Lower lobe of right lung (tissue), 2 donors: Measurements from ENCODE around the gene KPNA2. TPM values are rescaled to one million over a fixed set of nuclear protein-coding genes. Genes with fewer than 3 reads are reported as not detected.

Experiments
- ATAC-seq, 2 donors: fragments of 200-7000 bp; cut with Tn5 transposase; one replicate each; pipeline ENCODE4 v1.9.1; 2020 to 2022; ENCODE audit warnings: mild to moderate bottlenecking in 2 of 2, moderate library complexity in 2 of 2
- DNase-seq: peaks from one replicate; pipeline ENCODE4 v3.0.0-alpha.2; 2020
- H3K27ac ChIP-seq: fragments of 200-600 bp; one replicate; pipeline ENCODE4 v1.8.0; 2022
- H3K27me3 ChIP-seq: fragments of 200-600 bp; one replicate; pipeline ENCODE4 v1.8.0; 2022; ENCODE audit warnings: low read depth
- H3K36me3 ChIP-seq: fragments of 200-600 bp; one replicate; pipeline ENCODE4 v1.8.0; 2022; ENCODE audit warnings: mild to moderate bottlenecking
- H3K4me1 ChIP-seq: fragments of 200-600 bp; one replicate; pipeline ENCODE4 v1.8.0; 2022
- H3K4me3 ChIP-seq: fragments of 200-600 bp; one replicate; pipeline ENCODE4 v1.8.0; 2022; ENCODE audit warnings: mild to moderate bottlenecking
- H3K9me3 ChIP-seq: fragments of 200-600 bp; one replicate; pipeline ENCODE4 v1.8.0; 2022
- intact Hi-C: fragments of 100-400 bp; cut with DNase I; formaldehyde crosslinking; loops from one replicate; pipeline ENCODE4 v1.11.0; 2022
- total RNA-seq: library from RNA; stranded (reverse); fragmentation: NEBNext Ultra II Directional; extraction: Animal tissue kit (Norgen Biotek cat#: 25700); gene quantifications from one replicate; pipeline ENCODE4 v1.2.1, GENCODE V29; 2021
- TF ChIP-seq, protein P1 (sequence below): fragments of 200-600 bp; IDR thresholded peaks from one replicate; pipeline ENCODE4 v1.8.0; 2022; ENCODE audit warnings: antibody characterized with exemption, mild to moderate bottlenecking
- donor health status: DM: no; HTN: yes; CAD: no; lungs with severe emphysema.

The KPNA2 gene
- total RNA-seq, 1 donor from 2014 or later, result 23.4 TPM

DNA sequence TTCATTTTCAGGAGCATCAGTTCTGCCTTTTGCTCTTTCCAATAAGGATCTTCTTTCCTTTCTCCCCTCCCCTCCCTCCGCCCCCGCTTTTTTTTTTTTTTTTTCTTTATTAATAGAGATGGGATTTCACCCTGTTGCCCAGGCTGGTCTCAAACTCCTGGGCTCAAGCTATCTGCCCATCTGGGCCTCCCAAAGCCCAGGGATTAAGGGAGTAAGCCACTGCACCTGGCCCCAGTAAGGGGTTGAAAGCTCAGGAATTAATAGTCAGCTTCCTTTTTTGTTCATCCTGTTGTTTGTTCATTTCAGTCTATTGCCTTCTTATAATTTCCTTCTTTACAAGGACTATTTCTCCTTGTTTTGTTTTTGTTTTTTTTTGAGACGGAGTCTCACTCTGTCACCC, 31.3 kb upstream of the KPNA2 start:
- intact Hi-C loops, result no loop called here
- Histone ChIP-seq H3K4me3 (no peak overlapping the region), H3K9me3 (no peaks in the 10 kb centered on the region), H3K4me1 (no peaks in the 10 kb centered on the region), H3K27me3 (no peaks in the 10 kb centered on the region), H3K27ac (no peak overlapping the region), H3K36me3 (no peaks in the 10 kb centered on the region)
- ATAC-seq, result no peak
- TF ChIP-seq, protein P1, sequence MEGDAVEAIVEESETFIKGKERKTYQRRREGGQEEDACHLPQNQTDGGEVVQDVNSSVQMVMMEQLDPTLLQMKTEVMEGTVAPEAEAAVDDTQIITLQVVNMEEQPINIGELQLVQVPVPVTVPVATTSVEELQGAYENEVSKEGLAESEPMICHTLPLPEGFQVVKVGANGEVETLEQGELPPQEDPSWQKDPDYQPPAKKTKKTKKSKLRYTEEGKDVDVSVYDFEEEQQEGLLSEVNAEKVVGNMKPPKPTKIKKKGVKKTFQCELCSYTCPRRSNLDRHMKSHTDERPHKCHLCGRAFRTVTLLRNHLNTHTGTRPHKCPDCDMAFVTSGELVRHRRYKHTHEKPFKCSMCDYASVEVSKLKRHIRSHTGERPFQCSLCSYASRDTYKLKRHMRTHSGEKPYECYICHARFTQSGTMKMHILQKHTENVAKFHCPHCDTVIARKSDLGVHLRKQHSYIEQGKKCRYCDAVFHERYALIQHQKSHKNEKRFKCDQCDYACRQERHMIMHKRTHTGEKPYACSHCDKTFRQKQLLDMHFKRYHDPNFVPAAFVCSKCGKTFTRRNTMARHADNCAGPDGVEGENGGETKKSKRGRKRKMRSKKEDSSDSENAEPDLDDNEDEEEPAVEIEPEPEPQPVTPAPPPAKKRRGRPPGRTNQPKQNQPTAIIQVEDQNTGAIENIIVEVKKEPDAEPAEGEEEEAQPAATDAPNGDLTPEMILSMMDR, result no peak
- DNase-seq, result no peak

DNA sequence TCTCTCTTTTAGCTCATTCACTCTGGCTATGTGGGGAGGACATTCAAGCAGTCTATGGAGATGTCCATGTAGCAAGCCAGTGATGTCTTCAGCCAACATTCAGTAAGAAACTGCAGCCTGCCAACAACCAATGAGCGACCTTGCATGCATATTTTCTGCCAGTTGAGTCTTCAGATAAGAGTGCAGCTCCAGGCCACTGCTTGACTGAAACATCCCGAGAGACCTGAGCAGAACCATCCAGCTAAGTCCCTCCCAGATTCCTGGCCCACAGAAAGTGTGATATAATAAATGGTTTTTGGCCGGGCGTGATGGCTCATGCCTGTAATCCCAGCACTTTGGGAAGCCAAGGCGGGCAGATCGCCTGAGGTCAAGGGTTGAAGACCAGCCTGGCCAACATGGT, 28.7 kb upstream of the KPNA2 start:
- intact Hi-C loops, result no loop called here
- Histone ChIP-seq H3K4me3 (no peak overlapping the region), H3K4me1 (no peaks in the 10 kb centered on the region), H3K27me3 (no peaks in the 10 kb centered on the region), H3K9me3 (no peaks in the 10 kb centered on the region), H3K36me3 (no peaks in the 10 kb centered on the region), H3K27ac (no peak overlapping the region)
- DNase-seq, result peak; percentile 12
- TF ChIP-seq, protein P1, result no peak
- ATAC-seq, result peak in 1 of 2 donors; percentile 34

DNA sequence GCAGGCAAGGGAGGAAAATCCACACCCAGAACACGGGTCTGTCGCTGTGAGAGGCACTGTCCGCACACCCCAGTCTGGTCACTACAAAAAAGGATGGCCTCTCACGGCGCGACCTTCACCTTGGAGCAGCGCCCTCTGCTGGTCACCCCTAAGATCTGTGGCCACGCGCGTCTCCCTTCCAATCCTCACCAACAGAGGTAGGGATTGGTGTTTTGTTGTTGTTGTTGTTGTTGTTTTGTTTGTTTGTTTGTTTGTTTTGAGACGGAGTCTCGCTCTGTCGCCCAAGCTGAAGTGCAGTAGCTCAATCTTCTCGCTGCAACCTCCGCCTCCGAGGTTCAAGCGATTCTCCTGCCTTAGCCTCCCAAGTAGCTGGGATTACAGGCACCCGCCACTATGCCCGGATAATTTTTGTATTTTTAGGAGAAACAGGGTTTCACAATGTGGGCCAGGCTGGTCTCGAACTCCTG, 24.3 kb upstream of the KPNA2 start:
- H3K36me3 ChIP-seq, result no peaks in the 10 kb centered on the region
- ATAC-seq, result peak; percentile 86 to 90
- no peak overlapping the region for H3K4me3 ChIP-seq
- no peaks in the 10 kb centered on the region for H3K27me3 ChIP-seq
- no peak overlapping the region for H3K27ac ChIP-seq
- no peaks in the 10 kb centered on the region for H3K9me3 ChIP-seq
- DNase-seq, result peak; percentile 72
- TF ChIP-seq, protein P1, result peak; percentile 79
- intact Hi-C loops, result no loop called here
- no peaks in the 10 kb centered on the region for H3K4me1 ChIP-seq

DNA sequence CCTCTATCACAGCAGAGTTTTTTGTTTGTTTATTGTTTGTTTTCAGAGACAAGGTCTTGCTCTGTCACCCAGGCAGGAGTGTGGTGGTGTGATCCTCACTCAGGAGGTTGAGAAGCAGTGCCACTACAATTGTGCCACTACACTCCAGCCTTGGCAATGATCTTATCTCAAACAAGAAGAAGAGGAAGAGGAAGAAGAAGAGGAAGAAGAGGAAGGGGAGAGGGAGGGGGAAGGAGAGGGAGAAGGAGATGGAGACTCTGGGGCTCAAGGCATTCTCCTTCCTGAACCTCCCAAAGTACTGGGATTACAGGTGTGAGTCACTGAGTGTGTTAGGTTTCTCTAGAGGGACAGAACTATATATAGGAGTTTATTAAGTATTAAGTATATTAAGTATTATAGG, 22.1 kb upstream of the KPNA2 start:
- no peaks in the 10 kb centered on the region for H3K4me1 ChIP-seq
- DNase-seq, result no peak
- ATAC-seq, result no peak
- no peak overlapping the region for H3K4me3 ChIP-seq
- no peaks in the 10 kb centered on the region for H3K27me3 ChIP-seq
- TF ChIP-seq, protein P1, result no peak
- no peaks in the 10 kb centered on the region for H3K36me3 ChIP-seq
- H3K9me3 ChIP-seq, result no peaks in the 10 kb centered on the region
- intact Hi-C loops, result no loop called here
- H3K27ac ChIP-seq, result no peak overlapping the region

DNA sequence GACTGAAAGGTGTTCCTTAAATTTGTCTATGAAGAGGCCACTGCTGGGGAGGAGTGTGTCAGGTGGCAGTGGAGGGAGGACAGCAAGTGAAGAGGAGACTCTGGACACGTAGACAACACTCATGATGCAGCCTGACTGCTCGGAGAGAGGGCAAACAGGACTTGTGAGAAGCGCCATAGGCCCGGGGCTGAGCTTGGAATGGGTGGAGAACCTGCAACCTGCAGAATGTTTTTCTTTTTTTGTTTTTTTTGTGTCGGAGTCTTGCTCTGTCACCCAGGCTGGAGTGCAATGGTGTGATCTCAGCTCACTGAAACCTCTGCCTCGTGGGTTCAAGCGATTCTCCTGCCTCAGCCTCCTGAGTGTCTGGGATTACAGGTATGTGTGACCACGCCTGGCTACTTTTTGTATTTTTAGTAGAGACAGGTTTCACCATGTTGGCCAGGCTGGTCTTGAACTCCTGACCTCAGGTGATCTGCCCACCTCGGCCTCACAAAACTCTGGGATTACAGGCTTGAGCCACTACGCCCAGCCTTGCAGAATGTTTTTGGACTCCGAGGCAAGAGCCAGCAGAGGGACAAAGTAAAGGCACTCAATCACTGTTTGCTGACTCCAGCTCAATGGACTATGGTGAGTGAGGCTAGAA, 20.3 kb upstream of the KPNA2 start:
- intact Hi-C loops, result no loop called here

More for the DNA sequence above, 20.3 kb upstream of the KPNA2 start:
- Histone ChIP-seq H3K4me3 (no peak overlapping the region), H3K27ac (no peak overlapping the region), H3K9me3 (no peaks in the 10 kb centered on the region), H3K36me3 (no peaks in the 10 kb centered on the region), H3K27me3 (no peaks in the 10 kb centered on the region), H3K4me1 (no peaks in the 10 kb centered on the region)
- ATAC-seq (no peak), DNase-seq (peak; percentile 20)
- TF ChIP-seq, protein P1, result no peak
